ENCODE measurements around the gene CCDC68.

The CCDC68 gene

GRCh38 chr18:54942569-54942968 is 16.7 kb downstream of the CCDC68 start:
- no peak overlapping the region for H3K4me3 ChIP-seq (ENCODE audit: low read depth, low read length)
- no peak for TF ChIP-seq CTCF (IDR thresholded peaks at IDR 0.05; ENCODE audit: control insufficient read depth, extremely low read depth, insufficient read depth)
- DNase-seq (ENCODE audit: low read depth) = no peak

- TF ChIP-seq CTCF (IDR thresholded peaks at IDR 0.05; ENCODE audit: control insufficient read depth, extremely low read depth, insufficient read depth) = no peak
- no peak for DNase-seq (ENCODE audit: low read depth)
- H3K4me3 ChIP-seq (ENCODE audit: low read depth, low read length) = no peak overlapping the region
Observed at GRCh38 chr18:54942144-54942543, 17.1 kb downstream of the CCDC68 start.

GRCh38 chr18:54939361-54939917 is 19.8 kb downstream of the CCDC68 start:
- no peak for TF ChIP-seq CTCF (IDR thresholded peaks at IDR 0.05; ENCODE audit: control insufficient read depth, extremely low read depth, insufficient read depth)
- no peak overlapping the region for H3K4me3 ChIP-seq (ENCODE audit: low read depth, low read length)
- DNase-seq (ENCODE audit: low read depth) = no peak

- no peak for TF ChIP-seq CTCF (IDR thresholded peaks at IDR 0.05; ENCODE audit: control insufficient read depth, extremely low read depth, insufficient read depth)
- no peak overlapping the region for H3K4me3 ChIP-seq (ENCODE audit: low read depth, low read length)
- DNase-seq (ENCODE audit: low read depth) = no peak
Observed at GRCh38 chr18:54938506-54938905, 20.8 kb downstream of the CCDC68 start.

- no peak for DNase-seq (ENCODE audit: low read depth)
- TF ChIP-seq CTCF (IDR thresholded peaks at IDR 0.05; ENCODE audit: control insufficient read depth, extremely low read depth, insufficient read depth) = no peak
- no peak overlapping the region for H3K4me3 ChIP-seq (ENCODE audit: low read depth, low read length)
Observed at GRCh38 chr18:54932472-54932871, 26.8 kb downstream of the CCDC68 start.

- H3K4me3 ChIP-seq (ENCODE audit: low read depth, low read length) = no peak overlapping the region
- no peak for DNase-seq (ENCODE audit: low read depth)
- no peak for TF ChIP-seq CTCF (IDR thresholded peaks at IDR 0.05; ENCODE audit: control insufficient read depth, extremely low read depth, insufficient read depth)
Observed at GRCh38 chr18:54931152-54931551, 28.1 kb downstream of the CCDC68 start.

- DNase-seq (ENCODE audit: low read depth) = no peak
- no peak overlapping the region for H3K4me3 ChIP-seq (ENCODE audit: low read depth, low read length)
- TF ChIP-seq CTCF (IDR thresholded peaks at IDR 0.05; ENCODE audit: control insufficient read depth, extremely low read depth, insufficient read depth) = no peak
Observed at GRCh38 chr18:54928236-54928635, 31.0 kb downstream of the CCDC68 start.

Data from LNCaP clone FGC (cell line).